A549 treated with dexamethasone at 1 μM for 4 hours (cell line): ENCODE measurements around the gene LILRA5. TPM values are rescaled to one million over a fixed set of nuclear protein-coding genes. Genes with fewer than 3 reads are reported as not detected.

Experiments used
- total RNA-seq: library from RNA; stranded (reverse); fragments of 200-300 nt; extraction: Qiagen RNA extraction; gene quantifications from 5 replicates; pipeline ENCODE4 v1.2.3, GENCODE V29; 2022

Gene LILRA5
- total RNA-seq, result 0.13 TPM in 1 of 5 replicates, not detected in the others

DNA sequence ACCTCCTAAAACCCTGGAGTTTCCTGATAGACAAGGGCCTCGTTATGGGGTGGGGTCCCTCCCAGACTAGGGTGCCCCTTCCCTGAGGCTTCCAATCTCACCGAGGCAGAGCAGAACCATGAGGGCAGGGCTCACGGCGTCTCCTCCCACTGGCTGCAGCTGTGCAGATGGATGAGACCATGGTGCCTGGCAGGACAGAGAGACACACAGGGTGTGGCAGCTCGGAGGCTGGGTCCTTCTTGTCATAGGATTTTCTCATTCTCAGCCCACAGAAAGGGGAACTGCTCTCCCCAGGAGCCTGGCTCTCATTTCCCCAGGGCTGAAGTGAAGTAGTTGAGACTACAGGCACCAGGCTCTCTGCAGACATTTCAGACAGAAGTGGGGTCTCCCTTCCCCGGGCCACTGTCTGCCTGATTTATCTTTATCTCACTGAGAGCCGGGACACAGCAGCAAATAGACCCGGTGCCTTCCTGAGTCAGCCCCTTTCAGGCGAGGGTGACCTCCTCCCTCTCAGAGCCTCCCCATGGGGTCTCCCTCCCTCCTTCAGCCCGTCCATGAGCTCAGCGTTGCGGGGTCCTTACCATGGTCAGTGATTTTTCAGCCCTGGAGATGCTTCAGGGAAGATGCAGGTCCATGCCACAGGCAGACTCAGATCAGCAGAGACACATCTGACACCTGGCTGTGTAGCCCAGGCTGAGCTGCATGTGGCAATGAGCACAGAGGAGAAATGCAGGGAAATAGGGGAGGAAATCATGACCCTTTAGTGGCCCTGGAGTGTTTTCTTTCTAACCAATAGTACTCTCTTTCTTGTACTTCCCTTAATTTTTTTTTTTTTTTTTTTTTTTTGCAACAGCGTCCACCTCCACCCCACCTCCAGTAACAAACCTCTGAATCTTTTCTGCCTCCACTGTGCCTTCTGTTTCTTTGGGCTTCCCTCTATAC lies at the start of gene LILRA5:
Gene LILRA5, minus strand, starts transcription at position 731 of the 942 bp plus-strand sequence. Its CDS starts 147 bp downstream, at position 584.

DNA sequence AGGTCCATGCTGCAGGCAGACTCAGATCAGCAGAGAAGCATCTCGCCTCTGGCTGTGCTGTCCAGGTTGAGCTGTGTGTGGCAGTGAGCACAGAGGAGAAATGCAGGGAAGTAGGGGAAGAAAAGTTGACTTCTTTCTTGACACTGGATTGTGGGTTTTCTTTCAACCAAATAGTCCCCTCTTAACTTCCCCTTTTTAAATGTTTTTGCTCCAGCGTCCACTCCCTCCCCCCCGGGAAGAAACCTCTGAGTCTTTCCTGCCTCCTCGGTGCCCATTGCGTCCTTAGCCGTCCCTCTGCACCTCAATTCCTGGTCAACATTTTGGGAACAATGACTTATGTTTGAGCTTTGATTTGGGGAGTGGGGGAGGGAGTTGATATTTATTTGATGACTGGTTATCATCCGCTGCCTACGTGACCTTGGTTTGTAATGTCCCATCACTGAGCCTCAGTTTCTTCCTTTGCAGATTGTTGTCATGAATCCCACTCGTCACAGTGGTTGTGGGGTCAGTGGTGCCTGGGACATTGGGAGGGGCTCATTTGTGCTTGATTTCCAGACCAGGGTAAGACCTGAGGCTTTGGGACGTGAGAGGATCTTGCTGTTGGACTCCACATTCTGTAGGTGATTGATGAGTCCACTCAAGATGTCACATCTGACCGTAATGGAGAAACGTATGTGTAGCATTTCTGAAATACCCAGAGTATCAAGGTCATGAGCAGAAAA lies 31.8 kb downstream of the LILRA5 start, which contains the start of gene LILRB2:
Gene LILRB2, minus strand, starts transcription at position 104 of the 722 bp plus-strand sequence. CDS start 614 bp downstream, outside the sequence.

GRCh38 chr19:54257116-54257480 lies 55.9 kb downstream of the LILRA5 start, which contains the start of gene LILRB5:
LILRB5 (minus strand) TSS chr19:54257273; CDS start chr19:54257193, 80 bp downstream.

Other genes with a start within 250 kb of the LILRA5 start
- 0.23 to 0.79 TPM (median 0.54 TPM) in 5 replicates for gene VSTM1, start 249.3 kb downstream of the LILRA5 start, total RNA-seq
- gene TARM1, start 231.8 kb downstream of the LILRA5 start, total RNA-seq, result not detected in 5 replicates
- 0.15 to 0.33 TPM (median 0.27 TPM) in 5 replicates for gene OSCAR, start 212.4 kb downstream of the LILRA5 start, total RNA-seq
- gene NDUFA3, start 210.3 kb downstream of the LILRA5 start, total RNA-seq, result 219 to 268 TPM (median 245 TPM) in 5 replicates
- gene TFPT, start 197.5 kb downstream of the LILRA5 start, total RNA-seq, result 20.8 to 24.6 TPM (median 21.4 TPM) in 5 replicates
- gene PRPF31, start 197.4 kb downstream of the LILRA5 start, total RNA-seq, result 108 to 130 TPM (median 123 TPM) in 5 replicates
- gene CNOT3, start 175.4 kb downstream of the LILRA5 start, total RNA-seq, result 44.6 to 68.1 TPM (median 61.7 TPM) in 5 replicates
- gene LENG1, start 153.4 kb downstream of the LILRA5 start, total RNA-seq, result 7.5 to 8.8 TPM (median 7.8 TPM) in 5 replicates
- 0.52 to 1.0 TPM (median 0.94 TPM) in 5 replicates for gene TMC4, start 140.0 kb downstream of the LILRA5 start, total RNA-seq
- 97.0 to 169 TPM (median 161 TPM) in 5 replicates for gene MBOAT7, start 123.6 kb downstream of the LILRA5 start, total RNA-seq
- gene TSEN34, start 121.9 kb downstream of the LILRA5 start, total RNA-seq, result 77.5 to 116 TPM (median 107 TPM) in 5 replicates
- 1,857 to 2,770 TPM (median 1,973 TPM) in 5 replicates for gene RPS9, start 112.3 kb downstream of the LILRA5 start, total RNA-seq
- gene LILRB3, start 90.2 kb downstream of the LILRA5 start, total RNA-seq, result 0.07 to 0.39 TPM (median 0.30 TPM) in 5 replicates
- 0.06 to 0.08 TPM in 2 of 5 replicates, not detected in the others for gene LILRA6, start 70.4 kb downstream of the LILRA5 start, total RNA-seq
- 0.02 to 0.08 TPM (median 0.04 TPM) in 4 of 5 replicates, not detected in the other for gene LILRB5, start 55.9 kb downstream of the LILRA5 start, total RNA-seq
- 0.06 to 0.15 TPM (median 0.08 TPM) in 5 replicates for gene LILRB2, start 32.1 kb downstream of the LILRA5 start, total RNA-seq
- 0.09 TPM in 1 of 5 replicates, not detected in the others for gene LILRA4, start 26.0 kb upstream of the LILRA5 start, total RNA-seq
- gene LAIR1, start 51.8 kb upstream of the LILRA5 start, total RNA-seq, result 0.04 to 0.21 TPM in 2 of 5 replicates, not detected in the others
- 0.12 to 0.13 TPM in 2 of 5 replicates, not detected in the others for gene TTYH1, start 102.3 kb upstream of the LILRA5 start, total RNA-seq
- 44.6 to 146 TPM (median 120 TPM) in 5 replicates for gene LENG8, start 136.0 kb upstream of the LILRA5 start, total RNA-seq
- 3.9 to 7.7 TPM (median 6.7 TPM) in 5 replicates for gene LENG9, start 150.6 kb upstream of the LILRA5 start, total RNA-seq
- 0.09 TPM in 1 of 5 replicates, not detected in the others for gene CDC42EP5, start 160.1 kb upstream of the LILRA5 start, total RNA-seq
- not detected in 5 replicates for gene LAIR2, start 189.7 kb upstream of the LILRA5 start, total RNA-seq